Osteoblast (primary cell): ENCODE results near the gene GPBP1L1. TPM values are rescaled to one million over a fixed set of nuclear protein-coding genes. Genes with fewer than 3 reads are reported as not detected.
"Not testable (repeated sequence)": the region's sequence is repeated elsewhere in the genome, so short reads cannot be mapped to it uniquely, and the experiment has no call there.

Source experiments
- DNase-seq: peaks from one replicate; pipeline ENCODE4 v3.0.0; 2011; ENCODE audit warnings: low spot score, mixed read lengths; ENCODE audit not compliant: insufficient read length; ENCODE audit errors: missing footprints
- H2AFZ ChIP-seq: 2 replicates; pipeline ENCODE4 v1.6.0; 2011; ENCODE audit warnings: mild to moderate bottlenecking, low read length
- H3K27ac ChIP-seq: 2 replicates; pipeline ENCODE4 v1.5.1; 2011; ENCODE audit warnings: mild to moderate bottlenecking, low read depth, low read length, moderate library complexity
- H3K27me3 ChIP-seq: 2 replicates; pipeline ENCODE4 v1.6.0; 2012; ENCODE audit warnings: mild to moderate bottlenecking, control low read depth, inconsistent platforms, low read length, moderate library complexity; ENCODE audit not compliant: insufficient read depth
- H3K36me3 ChIP-seq: 2 replicates; pipeline ENCODE4 v1.5.1; 2011; ENCODE audit warnings: mild to moderate bottlenecking, low read length, control low read depth, moderate library complexity; ENCODE audit not compliant: insufficient read depth
- H3K4me1 ChIP-seq: 2 replicates; pipeline ENCODE4 v1.5.1; 2011; ENCODE audit warnings: mild to moderate bottlenecking, low read length, control low read depth, moderate library complexity; ENCODE audit not compliant: insufficient read depth
- H3K4me2 ChIP-seq: 2 replicates; pipeline ENCODE4 v1.6.0; 2011; ENCODE audit warnings: mild to moderate bottlenecking, low read length; ENCODE audit not compliant: insufficient read depth
- H3K4me3 ChIP-seq: fragments of 200-600 bp; sonication (generic); 3 replicates; pipeline ENCODE4 v1.5.1; 2012; ENCODE audit warnings: mild to moderate bottlenecking, low read length, inconsistent platforms; ENCODE audit not compliant: insufficient read depth
- H3K79me2 ChIP-seq: 2 replicates; pipeline ENCODE4 v1.6.0; 2012; ENCODE audit warnings: mild to moderate bottlenecking, low read length, control low read depth, inconsistent platforms; ENCODE audit not compliant: insufficient read depth
- H3K9me3 ChIP-seq: 2 replicates; pipeline ENCODE4 v1.5.1; 2011; ENCODE audit warnings: low read depth, low read length, control low read depth
- H4K20me1 ChIP-seq: 2 replicates; pipeline ENCODE4 v1.6.0; 2012; ENCODE audit warnings: mild to moderate bottlenecking, low read length, control low read depth; ENCODE audit not compliant: insufficient read depth
- total RNA-seq: library from RNA; depleted of rRNA; stranded (reverse); fragments of >200 nt; gene quantifications from 2 replicates; pipeline ENCODE4 v1.2.3, GENCODE V29; 2012
- TF ChIP-seq, protein P1 (sequence below): IDR thresholded peaks from 2 replicates; pipeline ENCODE4 v1.5.1; 2011; ENCODE audit warnings: mild to moderate bottlenecking, low read depth, low read length, moderate library complexity; ENCODE audit errors: extremely low read depth

The GPBP1L1 gene
- total RNA-seq, 1 donor: 97.4 TPM

DNA sequence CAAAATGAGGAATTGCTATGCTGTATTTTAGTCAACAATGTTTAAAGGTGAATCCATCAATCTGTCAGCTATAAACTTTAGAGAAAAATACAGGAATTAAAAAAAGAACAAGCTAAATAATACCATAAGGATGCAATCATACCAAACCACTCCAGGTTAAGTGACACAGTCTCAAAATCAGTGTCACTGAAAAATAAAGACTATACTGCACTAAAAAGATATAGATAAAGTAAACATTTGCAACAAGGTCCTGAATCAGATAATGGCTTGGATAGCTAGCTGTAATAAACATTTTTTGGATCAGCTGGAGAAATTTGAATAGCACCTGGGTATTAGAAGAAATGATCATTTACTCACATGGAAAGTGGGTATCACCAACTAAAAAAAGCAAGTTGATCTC lies 7.8 kb downstream of the GPBP1L1 start:
- H3K4me2 ChIP-seq: peak overlapping the region; percentile 61
- peaks cover 29% of the 10 kb centered on the region for H3K4me1 ChIP-seq
- H2AFZ ChIP-seq: no peak overlapping the region
- H4K20me1 ChIP-seq: peaks cover 72% of the 10 kb centered on the region
- TF ChIP-seq, protein P1, sequence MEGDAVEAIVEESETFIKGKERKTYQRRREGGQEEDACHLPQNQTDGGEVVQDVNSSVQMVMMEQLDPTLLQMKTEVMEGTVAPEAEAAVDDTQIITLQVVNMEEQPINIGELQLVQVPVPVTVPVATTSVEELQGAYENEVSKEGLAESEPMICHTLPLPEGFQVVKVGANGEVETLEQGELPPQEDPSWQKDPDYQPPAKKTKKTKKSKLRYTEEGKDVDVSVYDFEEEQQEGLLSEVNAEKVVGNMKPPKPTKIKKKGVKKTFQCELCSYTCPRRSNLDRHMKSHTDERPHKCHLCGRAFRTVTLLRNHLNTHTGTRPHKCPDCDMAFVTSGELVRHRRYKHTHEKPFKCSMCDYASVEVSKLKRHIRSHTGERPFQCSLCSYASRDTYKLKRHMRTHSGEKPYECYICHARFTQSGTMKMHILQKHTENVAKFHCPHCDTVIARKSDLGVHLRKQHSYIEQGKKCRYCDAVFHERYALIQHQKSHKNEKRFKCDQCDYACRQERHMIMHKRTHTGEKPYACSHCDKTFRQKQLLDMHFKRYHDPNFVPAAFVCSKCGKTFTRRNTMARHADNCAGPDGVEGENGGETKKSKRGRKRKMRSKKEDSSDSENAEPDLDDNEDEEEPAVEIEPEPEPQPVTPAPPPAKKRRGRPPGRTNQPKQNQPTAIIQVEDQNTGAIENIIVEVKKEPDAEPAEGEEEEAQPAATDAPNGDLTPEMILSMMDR: no peak
- DNase-seq: peak; percentile 11
- H3K9me3 ChIP-seq: no peaks in the 10 kb centered on the region
- H3K4me3 ChIP-seq: no peak overlapping the region
- H3K36me3 ChIP-seq: no peaks in the 10 kb centered on the region
- H3K27me3 ChIP-seq: no peaks in the 10 kb centered on the region
- no peak overlapping the region for H3K27ac ChIP-seq
- H3K79me2 ChIP-seq: peaks cover 96% of the 10 kb centered on the region

DNA sequence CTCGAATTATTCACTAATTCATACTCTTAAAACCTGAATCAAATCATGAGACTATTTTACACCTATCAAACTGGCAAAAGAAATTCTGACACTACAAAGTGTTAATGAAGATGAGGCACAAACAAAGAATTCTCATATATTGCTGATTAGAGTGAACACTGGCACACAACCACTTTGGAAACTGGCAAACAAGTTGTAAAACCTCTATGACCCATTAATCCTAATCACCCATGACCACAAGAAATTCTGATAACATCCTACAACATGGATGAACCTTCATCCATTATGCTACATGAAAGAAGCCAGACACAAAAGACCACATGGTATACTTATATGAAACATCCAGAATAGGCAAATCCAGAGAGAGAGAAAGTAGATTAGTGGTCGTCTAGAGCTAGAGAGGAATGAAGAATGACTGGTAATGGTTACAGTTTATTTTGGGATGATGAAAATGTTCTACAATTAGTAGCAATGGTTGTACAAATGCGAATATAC lies 8.5 kb downstream of the GPBP1L1 start:
- peaks cover 77% of the 10 kb centered on the region for H4K20me1 ChIP-seq
- no peak overlapping the region for H3K4me2 ChIP-seq
- H3K4me1 ChIP-seq: peaks cover 29% of the 10 kb centered on the region
- no peaks in the 10 kb centered on the region for H3K27me3 ChIP-seq
- no peak overlapping the region for H2AFZ ChIP-seq
- peaks cover 96% of the 10 kb centered on the region for H3K79me2 ChIP-seq
- no peaks in the 10 kb centered on the region for H3K36me3 ChIP-seq
- TF ChIP-seq, protein P1: no peak
- DNase-seq: no peak
- H3K4me3 ChIP-seq: no peak overlapping the region
- no peaks in the 10 kb centered on the region for H3K9me3 ChIP-seq
- H3K27ac ChIP-seq: no peak overlapping the region

DNA sequence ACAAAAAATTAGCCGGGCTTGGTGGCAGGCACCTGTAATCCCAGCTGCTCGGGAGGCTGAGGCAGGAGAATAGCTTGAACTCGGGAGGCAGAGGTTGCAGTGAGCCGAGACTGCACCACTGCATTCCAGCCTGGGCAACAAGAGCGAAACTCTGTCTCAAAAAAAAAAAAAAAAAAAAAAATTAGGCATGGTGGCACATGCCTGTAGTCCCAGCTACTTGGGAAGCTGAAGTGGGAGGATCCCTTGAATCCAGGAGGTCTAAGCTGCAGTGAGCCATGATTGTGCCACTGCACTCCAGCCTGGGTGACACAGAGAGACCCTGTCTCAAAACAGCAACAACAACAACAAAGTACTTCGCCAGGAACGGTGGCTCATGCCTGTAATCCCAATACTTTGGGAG lies 9.8 kb downstream of the GPBP1L1 start:
- Histone ChIP-seq H3K4me1 (peaks cover 29% of the 10 kb centered on the region), H3K79me2 (peaks cover 96% of the 10 kb centered on the region), H4K20me1 (peaks cover 70% of the 10 kb centered on the region)
- H2AFZ ChIP-seq, H3K4me2 ChIP-seq, H3K4me3 ChIP-seq, H3K27me3 ChIP-seq, H3K27ac ChIP-seq, H3K9me3 ChIP-seq, H3K36me3 ChIP-seq, DNase-seq: not testable (repeated sequence)

DNA sequence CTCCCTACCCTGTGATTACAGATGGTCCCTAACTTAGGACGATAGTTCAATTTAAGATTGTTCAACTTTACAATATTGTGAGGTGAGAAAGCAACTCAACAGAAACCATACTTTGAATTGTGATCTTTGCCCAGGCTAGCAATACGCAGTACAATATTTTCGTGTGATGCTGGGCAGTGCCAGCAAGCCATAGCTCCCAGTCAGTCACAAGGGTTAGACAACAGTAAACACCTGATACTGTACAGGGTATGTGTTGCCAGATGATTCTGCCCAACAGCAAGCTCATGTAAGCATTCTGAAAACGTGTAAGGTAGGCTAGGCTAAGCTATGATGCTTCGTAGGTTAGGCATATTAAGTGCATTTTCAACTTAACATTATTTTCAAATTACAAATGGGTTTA lies 11.9 kb downstream of the GPBP1L1 start:
- no peak overlapping the region for H3K4me2 ChIP-seq
- no peak overlapping the region for H3K27ac ChIP-seq
- H3K79me2 ChIP-seq: peaks cover 96% of the 10 kb centered on the region
- no peaks in the 10 kb centered on the region for H3K36me3 ChIP-seq
- no peaks in the 10 kb centered on the region for H3K9me3 ChIP-seq
- no peak for DNase-seq
- peaks cover 73% of the 10 kb centered on the region for H4K20me1 ChIP-seq
- H2AFZ ChIP-seq: no peak overlapping the region
- no peaks in the 10 kb centered on the region for H3K27me3 ChIP-seq
- no peak overlapping the region for H3K4me3 ChIP-seq
- peaks cover 32% of the 10 kb centered on the region for H3K4me1 ChIP-seq
- TF ChIP-seq, protein P1: no peak
